KBM-7 (cell line): Measurements from ENCODE around the gene PRND.

Experiments
- DNase-seq: peaks from one replicate; pipeline ENCODE4 v3.0.0-alpha.2; 2015
- in situ Hi-C: fragments of 300-500 bp; cut with MboI; formaldehyde crosslinking; loops from 2 replicates; pipeline ENCODE4 v1.14.3; 2020; ENCODE audit warnings: low sequenced_read_pairs, low pct_unique_long_range_greater_than_20kb, mixed read lengths

Gene PRND, protein sequence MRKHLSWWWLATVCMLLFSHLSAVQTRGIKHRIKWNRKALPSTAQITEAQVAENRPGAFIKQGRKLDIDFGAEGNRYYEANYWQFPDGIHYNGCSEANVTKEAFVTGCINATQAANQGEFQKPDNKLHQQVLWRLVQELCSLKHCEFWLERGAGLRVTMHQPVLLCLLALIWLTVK

DNA sequence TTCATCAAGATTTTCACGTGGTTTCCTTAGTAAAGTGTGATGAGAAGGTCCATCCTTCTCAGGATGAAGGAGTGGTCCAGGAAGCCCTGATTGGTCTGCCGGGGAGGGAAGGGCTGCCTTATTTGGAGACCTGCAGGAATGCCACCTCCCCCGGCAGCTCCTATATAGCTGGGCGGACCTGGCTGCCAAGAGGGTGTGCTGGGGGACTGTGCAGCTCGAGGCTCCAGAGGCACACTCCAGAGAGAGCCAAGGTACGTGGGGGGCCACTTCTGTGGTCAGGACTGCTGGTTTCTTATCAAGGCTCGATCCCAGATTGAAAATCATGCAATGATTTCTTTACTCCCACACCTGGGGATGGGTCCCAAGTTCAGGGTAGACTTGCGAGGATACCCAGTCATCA lies at the start of gene PRND:
Gene PRND, plus strand, starts transcription at position 191 of the 400 bp plus-strand sequence. CDS start 2,643 bp downstream, outside the sequence.
- in situ Hi-C loops: no loop called here
- DNase-seq: no peak

DNA sequence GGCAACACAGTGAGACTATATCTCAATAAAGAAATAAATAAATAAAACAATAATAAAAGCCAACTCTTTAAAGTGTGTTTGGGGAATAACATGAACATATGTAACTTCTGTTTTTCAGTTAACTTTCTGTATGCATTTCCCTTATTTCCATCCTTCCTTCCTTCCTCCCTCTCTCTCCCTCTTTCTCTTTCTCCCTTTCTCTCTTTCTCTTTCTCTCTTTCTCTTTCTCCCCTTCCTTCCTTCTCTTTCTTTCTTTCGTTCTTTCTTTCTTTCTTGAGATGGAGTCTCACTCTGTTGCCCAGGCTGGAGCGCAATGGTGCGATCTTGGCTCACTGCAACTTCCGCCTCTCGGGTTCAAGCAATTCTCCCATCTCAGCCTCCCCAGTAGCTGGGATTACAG lies 48.8 kb upstream of the PRND start:
- in situ Hi-C loops: no loop called here
- DNase-seq: no peak

DNA sequence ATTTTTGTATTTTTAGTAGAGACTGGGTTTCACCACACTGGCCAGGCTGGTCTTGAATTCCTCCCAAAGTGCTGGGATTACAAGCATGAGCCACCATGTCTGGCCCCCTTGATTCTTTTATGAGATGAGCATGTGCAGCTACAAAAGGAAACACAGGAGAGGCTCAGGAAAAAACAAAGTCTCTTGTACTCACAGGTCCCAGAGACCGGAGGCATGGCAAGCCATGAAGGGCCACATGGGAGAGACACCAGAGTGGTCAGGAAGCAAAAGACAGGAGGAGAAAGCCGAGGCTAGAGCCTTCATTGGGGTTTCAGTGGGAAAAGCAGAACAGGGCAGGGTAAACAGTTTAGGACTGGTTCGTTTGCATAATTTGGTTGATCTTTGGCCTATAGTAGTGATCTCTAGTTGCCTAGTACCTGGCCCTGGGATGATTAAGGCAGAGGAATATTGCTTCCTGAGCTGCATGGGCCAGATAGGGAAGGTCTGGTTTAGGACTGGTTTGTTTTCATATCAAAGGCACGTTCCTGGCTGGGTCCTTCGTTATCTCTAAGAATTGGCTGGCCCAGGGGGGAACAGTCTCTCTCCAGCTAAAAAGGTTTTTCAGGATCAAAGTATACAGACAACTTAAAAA lies 48.2 kb upstream of the PRND start:
- in situ Hi-C loops: no loop called here
- no peak for DNase-seq

DNA sequence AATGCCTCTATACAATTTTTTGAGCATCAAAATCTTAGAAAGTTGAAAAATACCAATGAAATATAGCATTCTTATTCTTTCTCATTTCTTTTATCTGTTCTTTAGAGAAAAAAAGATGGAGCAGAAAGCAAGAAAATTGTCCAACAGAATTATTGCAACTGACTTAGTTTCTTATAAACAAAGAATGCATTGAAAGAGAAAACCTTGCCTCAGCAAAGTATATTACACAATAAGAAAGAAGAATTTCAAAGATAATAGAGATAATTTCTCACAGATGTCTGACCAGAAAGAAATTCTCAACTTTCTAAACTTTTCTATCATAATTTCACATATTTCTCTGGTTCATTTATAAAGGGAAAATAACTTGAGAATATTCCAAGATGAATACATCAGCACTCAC lies 47.0 kb upstream of the PRND start:
- DNase-seq: no peak

DNA sequence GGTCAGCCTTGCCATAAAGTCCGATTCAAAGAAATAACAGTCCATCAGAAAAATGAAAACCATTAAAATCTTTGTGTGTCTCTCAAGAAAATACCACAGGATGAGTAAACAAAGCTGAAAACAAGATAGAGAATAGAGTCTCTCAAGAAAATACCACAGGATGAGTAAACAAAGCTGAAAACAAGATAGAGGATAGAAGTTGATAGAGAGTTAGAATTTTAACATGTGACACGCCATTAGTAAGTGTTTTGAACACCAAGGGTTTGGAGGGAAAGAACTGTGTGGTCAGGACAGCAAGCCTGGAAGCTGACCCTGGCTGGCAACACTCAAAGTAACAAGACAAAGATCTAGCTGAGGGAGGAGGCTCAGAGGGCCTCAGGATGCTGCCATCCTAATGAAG lies 43.9 kb upstream of the PRND start:
- no peak for DNase-seq
- in situ Hi-C loops: no loop called here

More for the DNA sequence above, 47.0 kb upstream of the PRND start:
- in situ Hi-C loops: no loop called here

DNA sequence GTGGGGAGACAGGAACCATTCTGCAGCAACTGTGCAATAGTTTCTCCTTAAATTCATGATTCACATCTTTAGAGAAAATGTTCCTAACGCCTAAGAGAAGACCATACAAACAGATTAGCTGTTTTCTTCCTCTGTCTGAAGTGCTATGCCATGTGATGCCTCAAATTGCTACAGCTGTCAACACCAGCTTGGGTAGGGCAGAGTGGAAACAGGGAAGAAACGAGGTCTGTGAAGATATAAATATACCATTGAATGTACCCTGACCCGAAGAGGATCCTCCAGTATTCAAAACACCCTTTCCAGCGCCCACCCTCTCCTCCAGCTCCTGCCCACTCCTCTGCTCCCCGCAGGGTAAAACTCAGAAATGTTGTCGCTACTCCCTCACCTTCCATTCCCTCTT lies 40.3 kb upstream of the PRND start:
- in situ Hi-C loops: no loop called here
- no peak for DNase-seq

DNA sequence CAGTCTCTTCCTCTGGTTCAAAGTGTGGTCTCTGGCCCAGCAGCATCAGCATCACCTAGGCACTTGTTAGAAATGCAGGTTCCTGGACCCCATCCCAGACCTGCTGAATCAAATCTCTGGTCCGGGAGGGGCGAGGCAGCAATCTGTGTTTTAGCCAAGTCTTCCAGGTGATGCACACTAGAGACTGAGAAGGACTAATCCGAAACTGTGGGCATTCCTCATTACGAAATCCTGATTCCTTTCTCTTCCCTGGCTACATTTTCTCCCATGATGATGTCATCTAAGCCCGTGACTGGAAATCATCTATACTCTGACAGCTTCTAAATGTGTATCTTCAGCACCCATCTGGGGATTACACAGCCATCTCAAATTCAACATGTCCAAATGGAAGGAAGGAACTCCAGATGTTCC lies 39.7 kb upstream of the PRND start:
- in situ Hi-C loops: no loop called here

DNA sequence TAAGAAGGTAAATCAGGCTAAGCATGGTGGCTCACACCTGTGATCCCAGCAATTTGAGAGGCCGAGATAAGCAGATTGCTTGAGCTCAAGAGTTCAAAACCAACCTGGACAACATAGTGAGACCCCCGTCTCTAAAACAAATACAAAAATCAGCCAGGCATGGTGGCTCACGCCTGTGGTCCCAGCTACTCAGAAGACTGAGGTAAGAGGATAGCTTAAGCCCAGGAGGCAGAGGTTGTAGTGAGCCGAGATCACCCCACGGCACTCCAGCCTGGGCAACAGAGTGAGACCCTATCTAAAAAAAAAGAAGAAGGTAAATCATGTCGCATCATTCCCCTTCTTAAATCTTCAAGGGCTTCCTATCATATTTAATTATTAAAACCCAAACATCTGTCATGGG lies 39.0 kb upstream of the PRND start:
- DNase-seq: no peak
- in situ Hi-C loops: no loop called here

More for the DNA sequence above, 39.7 kb upstream of the PRND start:
- no peak for DNase-seq

DNA sequence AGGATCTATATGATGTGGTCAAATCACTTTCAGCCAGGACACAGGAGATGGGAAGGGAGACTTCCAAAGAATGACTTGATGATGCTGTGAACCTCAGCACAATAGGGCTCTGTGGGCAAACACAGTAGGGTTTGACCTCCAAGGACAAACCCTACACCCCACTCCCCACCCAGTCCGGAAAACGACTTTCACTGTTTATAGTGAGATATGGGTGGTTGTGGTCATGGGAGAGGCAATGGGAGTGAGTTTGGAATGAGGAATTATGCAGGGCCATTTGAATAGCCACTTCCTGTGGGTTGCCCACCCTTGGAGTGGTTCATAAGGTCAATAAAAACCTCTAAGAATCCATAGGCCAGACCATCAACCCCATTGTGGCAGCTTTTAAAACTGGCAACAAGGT lies 38.4 kb upstream of the PRND start:
- in situ Hi-C loops: no loop called here
- no peak for DNase-seq

DNA sequence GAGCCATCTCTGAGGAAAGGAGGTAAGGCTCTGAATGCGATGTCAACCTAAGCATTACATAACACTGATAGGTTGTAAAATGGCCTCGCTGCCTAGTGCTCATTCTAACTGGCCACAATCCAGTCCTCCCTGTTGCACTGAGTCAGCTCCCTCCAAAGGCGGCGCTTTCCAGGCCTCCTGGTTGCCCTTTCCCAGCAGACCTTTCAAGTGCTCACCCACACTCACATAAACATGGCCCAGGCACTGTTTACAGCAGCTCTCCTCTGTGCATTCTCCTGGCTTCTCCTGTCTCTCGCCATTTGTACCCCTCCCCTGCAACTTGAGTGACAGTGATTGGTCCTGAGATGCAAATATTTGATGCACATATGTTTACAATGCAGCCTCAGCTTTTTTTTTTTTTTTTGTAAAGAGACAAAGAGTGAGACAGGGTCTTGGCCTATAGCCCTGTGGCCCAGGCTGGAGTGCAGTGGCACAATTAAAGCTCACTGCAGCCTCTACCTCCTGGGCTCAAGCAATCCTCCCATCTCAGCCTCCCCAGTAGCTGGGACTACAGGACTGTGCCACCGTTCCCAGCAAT lies 36.8 kb upstream of the PRND start:
- no peak for DNase-seq

DNA sequence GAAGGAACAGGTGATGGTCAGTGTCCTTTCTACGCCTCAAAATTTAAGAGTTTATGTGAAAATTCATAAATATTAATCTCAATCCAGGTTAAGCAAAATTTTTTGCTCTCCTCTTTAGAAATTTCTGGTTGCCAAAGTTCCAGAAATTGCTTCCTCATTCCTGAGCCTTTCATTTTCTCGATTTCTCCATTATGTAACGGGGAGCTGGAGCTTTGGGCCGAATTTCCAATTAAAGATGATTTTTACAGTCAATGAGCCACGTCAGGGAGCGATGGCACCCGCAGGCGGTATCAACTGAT lies 35.8 kb upstream of the PRND start:
- in situ Hi-C loops: no loop called here

More for the DNA sequence above, 36.8 kb upstream of the PRND start:
- in situ Hi-C loops: no loop called here

DNA sequence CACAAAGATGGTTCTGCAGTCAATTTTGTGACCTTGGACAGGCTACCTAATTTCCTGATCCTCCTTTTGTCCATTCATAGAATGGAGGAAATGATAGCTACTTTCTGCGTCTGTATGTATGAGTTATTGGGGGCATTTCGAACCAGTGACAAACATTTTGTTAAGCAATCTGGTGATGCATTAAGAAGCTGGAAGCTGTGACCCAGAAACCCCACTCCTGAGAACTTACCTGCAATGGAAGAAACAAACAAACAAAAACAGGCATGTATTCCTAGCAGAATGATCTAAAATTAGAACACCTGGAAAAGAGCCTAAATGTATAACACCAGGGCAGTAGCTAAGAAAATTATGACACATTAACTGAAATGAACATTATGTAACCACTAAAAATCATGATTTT lies 33.4 kb upstream of the PRND start:
- in situ Hi-C loops: no loop called here
- DNase-seq: no peak

More for the DNA sequence above, 35.8 kb upstream of the PRND start:
- no peak for DNase-seq

DNA sequence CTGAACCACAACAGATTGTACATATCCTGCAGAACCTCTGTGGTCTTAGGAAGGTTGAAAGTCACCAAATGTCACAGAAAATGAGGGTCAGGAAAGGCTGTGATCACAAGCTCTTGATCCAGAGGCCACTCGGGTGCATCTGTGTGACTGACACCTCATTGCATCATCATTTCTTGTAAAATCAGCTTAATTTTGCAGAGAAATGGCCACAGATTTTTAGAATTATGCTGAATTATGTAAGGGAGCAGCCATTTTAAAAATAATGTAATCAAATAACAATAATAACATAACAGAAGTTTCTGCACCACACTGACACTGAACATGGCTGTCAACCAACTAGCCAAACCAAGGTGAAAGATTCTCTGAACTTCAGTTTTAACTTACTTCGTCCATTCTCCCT lies 32.5 kb upstream of the PRND start:
- DNase-seq: no peak
- in situ Hi-C loops: no loop called here

DNA sequence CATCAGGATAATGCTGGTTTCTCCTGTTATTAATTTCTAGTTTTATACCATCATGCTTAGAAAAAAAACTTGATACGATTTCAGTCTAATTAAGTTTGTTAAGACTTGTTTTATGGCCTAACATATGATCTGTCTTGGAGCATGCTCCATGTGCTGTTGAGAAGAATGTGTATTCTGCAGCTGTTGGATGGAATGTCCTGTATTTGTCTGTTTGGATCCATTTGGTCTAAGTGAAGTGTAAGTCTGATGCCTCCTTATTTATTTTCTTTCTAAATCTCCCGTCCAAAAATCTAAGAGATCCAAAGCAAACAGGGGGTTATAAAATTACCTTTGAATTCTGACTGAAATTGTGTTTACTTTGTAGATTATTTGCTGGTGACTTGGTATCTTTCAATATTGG lies 30.0 kb upstream of the PRND start:
- in situ Hi-C loops: no loop called here
- DNase-seq: no peak

DNA sequence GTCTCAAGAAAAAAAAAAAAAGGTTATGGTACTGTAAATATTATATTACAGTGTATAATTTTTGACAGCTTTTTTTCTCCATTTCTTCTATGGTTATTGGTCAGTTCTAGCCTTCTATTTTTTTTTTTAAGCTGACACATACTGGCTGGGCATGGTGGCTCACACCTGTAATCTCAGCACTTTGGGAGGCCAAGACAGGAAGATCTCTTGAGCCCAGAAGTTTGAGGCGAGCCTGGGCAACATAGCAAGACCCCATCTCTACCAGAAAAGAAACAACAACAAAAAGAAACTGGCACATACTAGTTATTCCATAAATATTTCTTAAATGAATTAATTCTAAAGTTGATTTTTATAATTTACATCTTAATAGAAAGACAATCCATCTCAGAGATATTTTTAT lies 27.6 kb upstream of the PRND start:
- in situ Hi-C loops: no loop called here
- DNase-seq: no peak

DNA sequence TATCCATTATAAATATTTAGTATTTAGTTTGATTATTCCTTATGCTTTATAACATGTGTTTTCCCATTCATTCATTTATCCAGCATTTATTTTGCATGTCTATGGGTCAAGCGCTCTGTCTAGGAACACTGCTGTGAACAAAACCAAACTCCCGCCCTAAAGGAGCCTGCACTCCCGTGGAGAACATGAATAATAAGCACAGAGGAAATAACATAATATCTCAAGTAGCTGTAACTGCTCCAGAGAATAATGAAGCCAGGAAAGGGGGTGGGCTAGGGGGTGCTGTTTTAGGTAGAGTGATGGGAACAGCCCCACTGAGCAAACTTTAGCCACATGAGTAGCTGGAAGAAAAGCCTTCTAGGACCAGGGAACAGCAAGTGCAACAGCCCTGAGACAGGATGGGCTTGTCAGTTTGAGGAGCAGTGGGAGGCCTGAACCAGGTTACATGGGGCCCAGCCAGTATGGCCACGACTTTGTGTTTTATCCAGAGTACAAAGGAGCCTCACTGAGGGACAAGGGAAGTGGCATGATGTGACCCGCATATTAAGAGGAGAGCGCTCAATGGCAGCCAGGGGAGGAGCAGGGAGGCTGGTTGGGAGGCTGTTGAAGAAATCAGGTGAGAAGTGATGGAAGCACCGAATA lies 24.4 kb upstream of the PRND start:
- DNase-seq: no peak
- in situ Hi-C loops: no loop called here

DNA sequence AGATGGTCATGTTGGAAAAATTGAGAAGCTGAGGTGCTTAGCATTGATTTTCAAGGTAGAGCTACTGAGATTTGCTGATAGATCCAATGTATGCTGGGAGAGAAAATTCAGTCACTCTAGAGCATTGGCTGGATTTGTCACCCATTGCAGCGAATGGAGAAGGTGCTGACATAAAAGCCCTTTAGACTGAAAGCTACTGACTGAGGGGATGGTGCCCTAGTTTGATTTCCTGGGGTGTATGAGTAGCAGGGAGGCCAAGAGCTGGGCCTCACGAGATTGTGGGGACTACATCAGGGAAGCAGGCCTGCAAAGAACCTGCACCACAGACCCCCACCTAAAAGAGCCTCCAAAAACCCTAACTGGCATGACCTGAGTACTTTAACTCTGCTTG lies 23.9 kb upstream of the PRND start:
- in situ Hi-C loops: no loop called here
- no peak for DNase-seq

DNA sequence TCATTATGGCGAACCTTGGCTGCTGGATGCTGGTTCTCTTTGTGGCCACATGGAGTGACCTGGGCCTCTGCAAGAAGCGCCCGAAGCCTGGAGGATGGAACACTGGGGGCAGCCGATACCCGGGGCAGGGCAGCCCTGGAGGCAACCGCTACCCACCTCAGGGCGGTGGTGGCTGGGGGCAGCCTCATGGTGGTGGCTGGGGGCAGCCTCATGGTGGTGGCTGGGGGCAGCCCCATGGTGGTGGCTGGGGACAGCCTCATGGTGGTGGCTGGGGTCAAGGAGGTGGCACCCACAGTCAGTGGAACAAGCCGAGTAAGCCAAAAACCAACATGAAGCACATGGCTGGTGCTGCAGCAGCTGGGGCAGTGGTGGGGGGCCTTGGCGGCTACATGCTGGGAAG lies 22.5 kb upstream of the PRND start:
- no peak for DNase-seq
- in situ Hi-C loops: no loop called here

DNA sequence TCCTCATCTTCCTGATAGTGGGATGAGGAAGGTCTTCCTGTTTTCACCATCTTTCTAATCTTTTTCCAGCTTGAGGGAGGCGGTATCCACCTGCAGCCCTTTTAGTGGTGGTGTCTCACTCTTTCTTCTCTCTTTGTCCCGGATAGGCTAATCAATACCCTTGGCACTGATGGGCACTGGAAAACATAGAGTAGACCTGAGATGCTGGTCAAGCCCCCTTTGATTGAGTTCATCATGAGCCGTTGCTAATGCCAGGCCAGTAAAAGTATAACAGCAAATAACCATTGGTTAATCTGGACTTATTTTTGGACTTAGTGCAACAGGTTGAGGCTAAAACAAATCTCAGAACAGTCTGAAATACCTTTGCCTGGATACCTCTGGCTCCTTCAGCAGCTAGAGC lies 21.8 kb upstream of the PRND start:
- no peak for DNase-seq
- in situ Hi-C loops: no loop called here

DNA sequence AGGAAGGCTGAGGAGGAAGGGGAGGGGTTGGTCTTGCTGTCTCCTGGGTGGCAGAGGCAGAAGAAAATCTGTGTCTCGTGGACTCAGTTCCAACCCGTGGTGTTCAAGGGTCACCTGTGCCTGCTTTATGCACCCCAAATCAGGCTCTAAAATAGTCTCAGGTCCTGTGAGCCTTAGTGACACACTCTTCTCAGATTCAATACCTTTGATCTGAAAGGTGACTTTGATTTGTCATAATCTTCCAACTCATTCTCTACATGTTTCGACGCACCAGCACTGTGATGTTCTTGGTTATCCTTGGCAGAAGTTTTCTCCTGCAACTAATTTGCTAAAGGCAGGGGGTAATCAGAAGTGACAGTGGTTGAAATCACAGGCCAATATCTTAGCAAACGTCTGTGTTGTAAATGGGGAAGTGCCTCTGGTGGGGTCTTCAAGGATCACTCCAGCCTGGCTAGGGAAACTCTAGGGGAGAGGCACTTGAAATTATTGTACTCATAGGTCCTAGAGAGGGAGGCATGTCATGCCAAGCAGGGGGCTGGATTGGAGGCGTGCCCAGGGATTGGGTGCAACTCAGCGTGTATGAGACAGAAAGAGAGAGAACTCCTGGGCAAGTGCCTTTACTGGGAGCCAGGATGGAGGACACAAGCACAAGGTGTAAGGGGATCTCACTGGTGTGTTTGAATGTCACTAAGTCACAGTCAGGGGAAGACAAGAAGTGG lies 19.0 kb upstream of the PRND start:
- peak; percentile 37 for DNase-seq
- in situ Hi-C loops: no loop called here
